ENCODE data around the gene TMA16.

GRCh38 chr4:163556177-163556576 is 61.7 kb downstream of the TMA16 start:
- no peak for TF ChIP-seq ZC3H10 (CRISPR knock-in tag; IDR thresholded peaks at IDR 0.05)
- no peak for TF ChIP-seq CREB5 (CRISPR knock-in tag; IDR thresholded peaks at IDR 0.05; ENCODE audit: low read depth)
- TF ChIP-seq, protein P1, sequence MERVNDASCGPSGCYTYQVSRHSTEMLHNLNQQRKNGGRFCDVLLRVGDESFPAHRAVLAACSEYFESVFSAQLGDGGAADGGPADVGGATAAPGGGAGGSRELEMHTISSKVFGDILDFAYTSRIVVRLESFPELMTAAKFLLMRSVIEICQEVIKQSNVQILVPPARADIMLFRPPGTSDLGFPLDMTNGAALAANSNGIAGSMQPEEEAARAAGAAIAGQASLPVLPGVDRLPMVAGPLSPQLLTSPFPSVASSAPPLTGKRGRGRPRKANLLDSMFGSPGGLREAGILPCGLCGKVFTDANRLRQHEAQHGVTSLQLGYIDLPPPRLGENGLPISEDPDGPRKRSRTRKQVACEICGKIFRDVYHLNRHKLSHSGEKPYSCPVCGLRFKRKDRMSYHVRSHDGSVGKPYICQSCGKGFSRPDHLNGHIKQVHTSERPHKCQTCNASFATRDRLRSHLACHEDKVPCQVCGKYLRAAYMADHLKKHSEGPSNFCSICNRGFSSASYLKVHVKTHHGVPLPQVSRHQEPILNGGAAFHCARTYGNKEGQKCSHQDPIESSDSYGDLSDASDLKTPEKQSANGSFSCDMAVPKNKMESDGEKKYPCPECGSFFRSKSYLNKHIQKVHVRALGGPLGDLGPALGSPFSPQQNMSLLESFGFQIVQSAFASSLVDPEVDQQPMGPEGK (CRISPR knock-in tag; IDR thresholded peaks at IDR 0.05; ENCODE audit: borderline replicate concordance), result no peak
- TF ChIP-seq ZFP30 (CRISPR knock-in tag; IDR thresholded peaks at IDR 0.05), result no peak
- TF ChIP-seq, protein P2, sequence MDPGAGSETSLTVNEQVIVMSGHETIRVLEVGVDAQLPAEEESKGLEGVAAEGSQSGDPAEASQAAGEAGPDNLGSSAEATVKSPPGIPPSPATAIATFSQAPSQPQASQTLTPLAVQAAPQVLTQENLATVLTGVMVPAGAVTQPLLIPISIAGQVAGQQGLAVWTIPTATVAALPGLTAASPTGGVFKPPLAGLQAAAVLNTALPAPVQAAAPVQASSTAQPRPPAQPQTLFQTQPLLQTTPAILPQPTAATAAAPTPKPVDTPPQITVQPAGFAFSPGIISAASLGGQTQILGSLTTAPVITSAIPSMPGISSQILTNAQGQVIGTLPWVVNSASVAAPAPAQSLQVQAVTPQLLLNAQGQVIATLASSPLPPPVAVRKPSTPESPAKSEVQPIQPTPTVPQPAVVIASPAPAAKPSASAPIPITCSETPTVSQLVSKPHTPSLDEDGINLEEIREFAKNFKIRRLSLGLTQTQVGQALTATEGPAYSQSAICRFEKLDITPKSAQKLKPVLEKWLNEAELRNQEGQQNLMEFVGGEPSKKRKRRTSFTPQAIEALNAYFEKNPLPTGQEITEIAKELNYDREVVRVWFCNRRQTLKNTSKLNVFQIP (CRISPR knock-in tag; IDR thresholded peaks at IDR 0.05; ENCODE audit: borderline replicate concordance, low read depth), result no peak
- TF ChIP-seq ZNF8 (CRISPR knock-in tag; IDR thresholded peaks at IDR 0.05), result no peak
- TF ChIP-seq ARNTL (CRISPR knock-in tag; IDR thresholded peaks at IDR 0.05; ENCODE audit: borderline replicate concordance, low read depth), result no peak
- no peak for TF ChIP-seq ZNF565 (CRISPR knock-in tag; conservative IDR thresholded peaks at IDR 0.05; ENCODE audit: low read depth)
- no peak for TF ChIP-seq CSDC2 (CRISPR knock-in tag; IDR thresholded peaks at IDR 0.05)
- TF ChIP-seq BACH2 (CRISPR knock-in tag; IDR thresholded peaks at IDR 0.05; ENCODE audit: borderline replicate concordance), result no peak
- no peak for TF ChIP-seq RARB (CRISPR knock-in tag; IDR thresholded peaks at IDR 0.05)
- no peak for TF ChIP-seq TOX (CRISPR knock-in tag; IDR thresholded peaks at IDR 0.05; ENCODE audit: borderline replicate concordance)

Measured in SK-N-SH treated with all-trans-retinoic acid at 6 μM for 48 hours (cell line).